DMS 273 treated with DMSO at 0.1 percent for 48 hours (cell line): ENCODE data around the gene PRR35.

Experiments
- DNase-seq: peaks from one replicate; lab custom pipeline; 2025; lab: John Stamatoyannopoulos, UW

PRR35 gene

GRCh38 chr16:564690-565418 lies 4.7 kb downstream of the PRR35 start:
- no peak for DNase-seq

GRCh38 chr16:565419-566330 lies 5.5 kb downstream of the PRR35 start:
- DNase-seq, result no peak

GRCh38 chr16:566475-567372 lies 6.5 kb downstream of the PRR35 start, which contains the start of gene NHLRC4:
NHLRC4 (plus strand) TSS chr16:567005; CDS start chr16:568048, 1,043 bp downstream.
- no peak for DNase-seq

- no peak for DNase-seq
Measured at GRCh38 chr16:567373-568256, 7.4 kb downstream of the PRR35 start.

GRCh38 chr16:568401-569258 lies 8.4 kb downstream of the PRR35 start:
- no peak for DNase-seq

- peak; percentile 21 for DNase-seq
Measured at GRCh38 chr16:569445-570254, 9.5 kb downstream of the PRR35 start, which contains the start of gene PIGQ. PIGQ (plus strand) TSS chr16:569968; CDS start chr16:574075, 4,107 bp downstream.

- DNase-seq, result no peak
Measured at GRCh38 chr16:572865-573650, 12.9 kb downstream of the PRR35 start.

- no peak for DNase-seq
Measured at GRCh38 chr16:574021-574760, 14.0 kb downstream of the PRR35 start.

- DNase-seq, result no peak
Measured at GRCh38 chr16:575354-576196, 15.4 kb downstream of the PRR35 start.

- DNase-seq, result no peak
Measured at GRCh38 chr16:576197-576822, 16.1 kb downstream of the PRR35 start.

GRCh38 chr16:576823-577201 lies 16.6 kb downstream of the PRR35 start:
- DNase-seq, result no peak

GRCh38 chr16:577796-578195 lies 17.6 kb downstream of the PRR35 start:
- no peak for DNase-seq

GRCh38 chr16:578232-578869 lies 18.2 kb downstream of the PRR35 start:
- DNase-seq, result no peak

- no peak for DNase-seq
Measured at GRCh38 chr16:578870-579405, 18.7 kb downstream of the PRR35 start.
